ENCODE measurements around the gene MTRFR.

Gene MTRFR

DNA sequence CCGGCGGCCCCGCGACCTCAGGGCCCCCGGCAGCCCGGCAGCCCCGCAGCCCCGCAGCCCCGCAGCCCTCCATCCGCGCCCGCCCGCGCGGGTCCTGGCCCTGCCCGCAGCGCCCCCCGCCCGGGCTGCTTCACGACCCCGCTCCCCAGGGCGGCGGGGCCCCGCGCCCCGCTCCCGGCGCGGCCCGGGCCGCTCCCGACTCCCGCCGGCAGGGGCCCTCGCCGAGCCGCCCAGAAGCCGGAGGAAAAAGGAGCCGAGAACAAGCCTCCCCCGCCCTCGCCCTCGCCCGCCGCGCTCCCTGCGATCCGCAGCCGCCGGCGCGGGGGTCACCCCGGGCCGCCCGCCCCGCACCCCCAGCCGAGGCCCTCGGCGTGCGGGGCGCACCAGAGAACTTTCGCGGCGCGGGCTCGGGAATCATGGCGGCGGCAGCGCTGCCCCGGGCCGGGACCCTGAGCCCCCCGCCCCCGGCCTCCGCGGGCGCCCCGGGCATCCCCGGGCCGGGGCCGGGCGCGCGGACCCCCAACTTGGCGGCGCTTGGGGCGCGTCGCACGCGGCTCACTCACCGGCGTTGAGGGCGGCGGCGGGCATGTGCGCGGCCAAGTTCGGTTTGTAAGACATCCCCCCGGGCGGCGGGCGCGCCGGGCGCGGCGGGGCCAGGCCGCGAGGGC, 37.9 kb downstream of the MTRFR start:
- peak; percentile 39 to 53 for DNase-seq

GRCh38 chr12:123273166-123273565, 39.9 kb downstream of the MTRFR start:
- no peak for DNase-seq

- peak; percentile 28 to 58 for DNase-seq
Measured at GRCh38 chr12:123278101-123278627, 44.9 kb downstream of the MTRFR start.

- no peak for DNase-seq
Measured at GRCh38 chr12:123280971-123281370, 47.7 kb downstream of the MTRFR start.

GRCh38 chr12:123282111-123282510, 48.9 kb downstream of the MTRFR start:
- DNase-seq, result no peak

- DNase-seq, result no peak
Measured at GRCh38 chr12:123283461-123283860, 50.2 kb downstream of the MTRFR start.

DNA sequence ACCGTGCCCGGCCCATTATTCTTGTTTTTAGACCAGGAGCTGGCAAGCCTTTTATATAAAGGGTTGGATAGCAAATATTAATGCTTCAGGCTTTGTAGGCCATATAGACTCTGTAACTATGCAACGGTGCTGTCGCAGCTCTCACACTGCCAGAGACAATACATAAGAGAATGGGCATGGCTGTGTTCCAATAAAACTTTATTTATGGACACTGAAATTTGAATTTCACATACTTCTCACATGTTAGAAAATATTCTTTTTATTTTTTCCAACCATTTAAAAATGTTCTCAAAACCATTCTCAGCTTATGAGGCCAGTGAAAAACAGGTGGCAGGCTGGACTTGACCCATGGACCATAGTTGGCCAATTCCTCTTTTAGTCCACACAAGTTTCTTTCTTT, 51.4 kb downstream of the MTRFR start:
- no peak for DNase-seq

DNA sequence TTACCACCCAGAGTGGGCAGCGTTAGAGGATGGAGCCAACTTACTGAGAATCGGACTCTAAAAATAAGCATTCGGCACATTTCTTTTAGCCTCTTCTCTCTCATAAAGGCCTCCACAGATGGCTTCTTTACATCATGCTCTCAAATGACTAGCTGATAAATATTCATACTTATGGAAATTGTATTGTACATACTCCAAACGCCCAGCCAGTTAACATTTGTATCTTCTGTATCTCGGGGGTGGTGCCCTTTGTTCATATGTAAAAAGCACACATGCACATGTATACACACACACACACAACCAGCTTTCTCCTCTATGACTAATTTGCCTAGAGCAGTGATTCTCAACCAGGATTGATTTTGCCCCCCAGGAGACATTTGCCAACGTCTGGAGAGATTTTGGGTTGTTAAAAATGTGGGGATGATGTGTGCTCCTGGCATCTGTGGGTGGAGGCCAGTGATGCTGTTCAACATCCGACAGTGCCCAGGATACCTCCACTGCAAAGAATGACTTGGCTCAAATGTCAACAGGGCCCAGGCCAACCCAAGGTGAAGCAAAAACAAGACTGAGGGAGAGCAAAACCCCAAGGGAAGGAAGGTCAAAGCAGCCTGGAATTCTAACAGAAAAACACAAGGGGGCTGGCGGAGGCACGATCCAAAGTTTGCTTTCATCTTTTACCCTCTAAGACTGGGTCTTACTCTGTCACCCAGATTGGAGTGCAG, 53.6 kb downstream of the MTRFR start:
- no peak for DNase-seq

GRCh38 chr12:123288751-123289346, 55.6 kb downstream of the MTRFR start:
- DNase-seq, result no peak

GRCh38 chr12:123289911-123290310, 56.7 kb downstream of the MTRFR start:
- no peak for DNase-seq

DNA sequence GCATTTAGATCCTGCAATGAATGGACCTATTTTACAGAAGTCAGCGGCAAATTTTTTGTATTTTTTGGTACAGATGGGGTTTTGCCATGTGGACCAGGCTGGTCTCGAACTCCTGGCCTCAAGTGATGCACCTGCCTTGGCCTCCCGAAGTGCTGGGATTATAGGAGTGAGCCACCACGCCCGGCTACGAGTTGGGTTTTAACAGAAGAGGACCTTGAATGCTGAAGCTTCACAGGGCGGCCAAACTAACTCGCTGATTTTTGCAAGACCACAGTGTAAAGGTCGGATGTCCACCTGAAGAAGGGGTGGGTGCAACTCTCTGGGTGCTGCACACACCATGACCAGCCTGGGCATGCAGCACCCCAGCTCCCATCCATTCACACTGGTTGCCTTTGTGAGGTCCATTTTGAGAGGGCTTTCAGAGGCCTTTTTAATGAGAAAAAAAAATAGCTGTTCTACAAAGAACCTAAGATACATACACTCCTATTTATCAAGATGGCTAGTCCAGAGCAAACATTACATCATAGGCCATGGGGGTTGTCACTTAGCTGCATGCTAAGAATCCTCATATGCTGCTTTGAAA, 60.0 kb downstream of the MTRFR start:
- DNase-seq, result no peak

DNA sequence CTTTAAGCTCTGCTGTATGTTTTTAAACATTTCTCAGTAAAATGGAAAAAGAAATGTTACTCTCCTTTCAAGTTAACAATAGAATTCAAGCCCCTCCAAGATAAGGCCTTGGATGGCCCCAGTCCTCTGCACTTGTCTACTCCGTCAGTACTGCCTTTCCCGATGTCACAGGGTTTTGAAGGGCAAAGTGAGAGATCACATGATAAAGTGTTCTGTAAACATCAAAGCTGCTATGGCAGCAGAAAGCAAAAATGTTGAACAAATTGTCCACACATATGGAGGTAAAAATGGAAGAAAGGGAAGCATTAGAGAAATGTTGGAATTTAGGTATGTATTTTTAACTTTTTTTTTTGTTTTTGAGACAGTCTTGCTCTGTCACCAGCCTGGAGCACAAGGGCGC, 71.9 kb downstream of the MTRFR start:
- DNase-seq, result no peak

GRCh38 chr12:123306200-123306599, 73.0 kb downstream of the MTRFR start:
- DNase-seq, result no peak

All from AML-193 (cell line).